Brain microvascular endothelial cell (primary cell): Measurements from ENCODE around the gene UCN2.

Experiments
- DNase-seq: peaks from one replicate; pipeline ENCODE4 v3.0.0-alpha.2; 2020
- H3K27ac ChIP-seq: fragments of 250-450 bp; sonication (Bioruptor Pico); 2 replicates; pipeline ENCODE4 v1.5.1; 2020; ENCODE audit warnings: mild to moderate bottlenecking, moderate library complexity
- H3K27me3 ChIP-seq: fragments of 250-450 bp; sonication (Bioruptor Pico); replicated peaks from 2 replicates; pipeline ENCODE4 v1.5.1; 2020; ENCODE audit warnings: mild to moderate bottlenecking
- H3K36me3 ChIP-seq: fragments of 250-450 bp; sonication (Bioruptor Pico); replicated peaks from 2 replicates; pipeline ENCODE4 v1.5.1; 2020; ENCODE audit warnings: mild to moderate bottlenecking
- H3K4me3 ChIP-seq: 2 replicates; pipeline ENCODE4 v1.5.1; 2011; ENCODE audit warnings: low read depth, mild to moderate bottlenecking, control low read depth, low read length, moderate library complexity
- CTCF ChIP-seq: IDR thresholded peaks from 2 replicates; pipeline ENCODE4 v1.5.1; 2011; ENCODE audit warnings: low read depth, mild to moderate bottlenecking, moderate library complexity, low read length, control low read depth, inconsistent platforms; ENCODE audit errors: missing control alignments
- in situ Hi-C: cut with HindIII; loops from 2 replicates; pipeline ENCODE4 v1.10.0; 2017; ENCODE audit warnings: low sequenced_read_pairs, low pct_ligation_motif_present

Gene UCN2

GRCh38 chr3:48575366-48575765, 11.8 kb upstream of the UCN2 start:
- DNase-seq = no peak
- no peaks in the 10 kb centered on the region for H3K27me3 ChIP-seq
- in situ Hi-C loops = no loop called here
- H3K4me3 ChIP-seq = no peak overlapping the region
- peaks cover 8% of the 10 kb centered on the region for H3K36me3 ChIP-seq
- no peak overlapping the region for H3K27ac ChIP-seq
- TF ChIP-seq CTCF = no peak

GRCh38 chr3:48573973-48574585, 10.5 kb upstream of the UCN2 start:
- no peak for TF ChIP-seq CTCF
- Histone ChIP-seq H3K27me3 (no peaks in the 10 kb centered on the region), H3K36me3 (peaks cover 10% of the 10 kb centered on the region), H3K4me3 (no peak overlapping the region), H3K27ac (no peak overlapping the region)
- in situ Hi-C loops = no loop called here
- DNase-seq = no peak

GRCh38 chr3:48572517-48572916, 8.9 kb upstream of the UCN2 start:
- Histone ChIP-seq H3K27me3 (no peaks in the 10 kb centered on the region), H3K4me3 (no peak overlapping the region), H3K36me3 (peaks cover 8% of the 10 kb centered on the region), H3K27ac (no peak overlapping the region)
- DNase-seq = no peak
- in situ Hi-C loops = no loop called here
- TF ChIP-seq CTCF = no peak

GRCh38 chr3:48571938-48572337, 8.4 kb upstream of the UCN2 start:
- in situ Hi-C loops = no loop called here
- Histone ChIP-seq H3K4me3 (no peak overlapping the region), H3K27me3 (no peaks in the 10 kb centered on the region)

GRCh38 chr3:48569808-48570450, 6.3 kb upstream of the UCN2 start:
- Histone ChIP-seq H3K36me3 (peaks cover 2% of the 10 kb centered on the region), H3K27me3 (no peaks in the 10 kb centered on the region), H3K4me3 (no peak overlapping the region), H3K27ac (no peak overlapping the region)
- in situ Hi-C loops = no loop called here
- DNase-seq = no peak
- TF ChIP-seq CTCF = no peak

More at GRCh38 chr3:48571938-48572337, 8.4 kb upstream of the UCN2 start:
- no peak for TF ChIP-seq CTCF
- DNase-seq = no peak
- Histone ChIP-seq H3K27ac (no peak overlapping the region), H3K36me3 (peaks cover 2% of the 10 kb centered on the region)

GRCh38 chr3:48569400-48569799, 5.8 kb upstream of the UCN2 start:
- no peak for DNase-seq
- no peaks in the 10 kb centered on the region for H3K27me3 ChIP-seq
- in situ Hi-C loops = no loop called here
- H3K27ac ChIP-seq = no peak overlapping the region
- no peak for TF ChIP-seq CTCF
- peaks cover 2% of the 10 kb centered on the region for H3K36me3 ChIP-seq
- H3K4me3 ChIP-seq = no peak overlapping the region
